NCI-H2081 treated with DMSO at 0.1 percent for 48 hours (cell line): ENCODE data around the gene SACS.

ENCODE experiments used
- DNase-seq: peaks from one replicate; lab custom pipeline; 2025; lab: John Stamatoyannopoulos, UW

The SACS gene

DNA sequence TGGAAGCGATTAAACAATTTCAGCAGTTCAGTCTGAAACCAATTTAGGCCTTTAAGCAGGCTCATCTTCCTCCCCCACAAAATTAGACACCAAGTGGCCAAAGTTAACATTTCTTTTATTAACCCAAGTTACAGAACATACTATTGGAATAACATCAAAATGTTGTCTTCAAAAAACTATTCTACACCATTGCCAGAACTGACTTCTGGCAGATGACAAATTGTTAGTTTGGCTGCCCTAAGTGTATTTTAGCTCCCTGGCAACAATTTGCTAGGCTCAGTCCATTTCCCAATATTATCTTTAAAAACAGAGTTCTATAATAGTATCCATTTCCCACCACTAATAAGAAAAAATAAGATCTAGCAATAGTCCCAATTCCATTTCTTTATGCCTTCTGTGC, 144.9 kb downstream of the SACS start:
- no peak for DNase-seq

GRCh38 chr13:23279321-23279720, 154.2 kb downstream of the SACS start:
- DNase-seq = no peak
